GM19035 (cell line): ENCODE data around the gene PABPC5.

ENCODE experiments used
- ATAC-seq: cut with Tn5 transposase; IDR thresholded peaks from one replicate; pipeline ENCODE4 v1.9.1; 2021; ENCODE audit not compliant: unreplicated experiment

The PABPC5 gene

DNA sequence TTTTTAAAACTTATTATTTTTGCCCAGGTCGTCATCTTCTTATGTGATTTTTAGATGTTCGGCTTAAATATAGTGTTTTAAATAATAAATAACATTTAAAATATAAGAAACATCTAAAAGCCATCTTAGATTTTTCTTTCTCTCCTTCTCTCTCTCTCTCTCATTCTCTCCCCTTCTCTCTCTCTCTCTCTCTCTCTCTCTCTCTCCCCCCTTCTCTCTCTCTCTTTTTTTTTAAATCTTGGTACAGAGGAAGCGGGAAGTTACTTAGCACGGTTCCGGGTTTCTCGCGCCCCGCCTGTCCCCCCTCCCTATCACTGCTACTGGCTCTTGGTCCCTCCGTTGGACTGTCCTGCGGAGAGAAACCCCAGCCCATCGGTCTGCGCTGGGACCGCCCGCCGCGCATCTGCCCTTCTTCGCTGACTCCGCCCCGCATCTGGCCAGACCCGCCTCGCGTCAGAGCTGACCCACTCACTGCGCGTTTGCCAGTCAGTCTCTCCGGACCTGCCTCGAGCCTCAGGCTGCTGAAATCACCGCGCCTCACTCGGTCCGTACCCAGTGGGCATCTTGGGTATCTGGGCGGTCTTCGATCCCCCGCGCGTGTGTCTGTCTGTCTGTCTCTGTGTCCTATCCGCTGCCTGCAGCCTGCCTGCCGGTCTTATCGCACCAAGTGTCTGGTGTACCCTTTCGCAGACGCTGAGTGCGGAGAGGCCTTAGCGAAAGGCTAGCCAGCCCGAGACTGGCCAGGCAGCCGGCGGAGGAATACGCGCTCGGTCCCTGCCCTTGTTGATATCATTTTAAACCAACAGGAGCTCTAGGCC lies at the start of gene PABPC5:
TSS of gene PABPC5 (plus strand) at position 489 of the 818 bp plus-strand sequence. CDS start 739 bp downstream, outside the sequence.
- no peak for ATAC-seq

DNA sequence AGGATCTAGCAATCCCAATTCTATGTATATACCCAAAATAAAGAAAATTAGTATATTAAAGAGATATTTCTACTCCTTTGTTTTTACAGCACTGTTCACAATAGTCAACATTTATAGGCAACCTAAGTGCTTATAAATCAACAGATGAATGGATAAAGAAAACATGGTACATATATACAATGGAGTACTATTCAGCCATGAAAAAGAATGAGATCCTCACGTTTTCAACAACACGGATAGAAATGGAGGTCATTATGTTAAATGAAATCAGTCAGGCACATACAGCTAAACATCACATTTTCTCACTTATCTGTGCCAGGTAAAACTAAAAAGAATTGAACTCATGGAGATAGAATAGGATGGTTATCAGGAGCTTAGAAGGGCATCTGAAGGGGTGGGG lies 45.6 kb upstream of the PABPC5 start:
- no peak for ATAC-seq

GRCh38 chrX:91414713-91415112 lies 19.9 kb upstream of the PABPC5 start:
- ATAC-seq, result no peak

DNA sequence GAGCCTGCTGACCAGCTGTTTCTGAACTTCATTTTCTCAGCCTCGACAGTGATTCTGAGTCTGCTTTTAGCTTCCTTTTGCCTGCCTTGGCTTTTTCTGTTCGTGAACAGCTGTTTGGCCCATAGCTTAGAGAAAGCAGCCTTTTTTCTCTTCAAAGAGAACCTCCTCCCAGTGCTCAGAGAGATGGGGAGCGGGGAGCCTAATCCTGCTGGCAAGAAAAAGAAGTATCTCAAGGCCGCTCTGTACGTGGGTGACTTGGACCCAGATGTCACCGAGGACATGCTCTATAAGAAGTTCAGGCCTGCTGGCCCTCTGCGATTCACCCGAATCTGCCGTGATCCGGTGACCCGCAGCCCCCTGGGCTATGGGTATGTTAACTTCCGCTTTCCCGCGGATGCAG lies 756 bp downstream of the PABPC5 start:
- ATAC-seq, result no peak
